ENCODE results near the gene KIAA1755.

The KIAA1755 gene

DNA sequence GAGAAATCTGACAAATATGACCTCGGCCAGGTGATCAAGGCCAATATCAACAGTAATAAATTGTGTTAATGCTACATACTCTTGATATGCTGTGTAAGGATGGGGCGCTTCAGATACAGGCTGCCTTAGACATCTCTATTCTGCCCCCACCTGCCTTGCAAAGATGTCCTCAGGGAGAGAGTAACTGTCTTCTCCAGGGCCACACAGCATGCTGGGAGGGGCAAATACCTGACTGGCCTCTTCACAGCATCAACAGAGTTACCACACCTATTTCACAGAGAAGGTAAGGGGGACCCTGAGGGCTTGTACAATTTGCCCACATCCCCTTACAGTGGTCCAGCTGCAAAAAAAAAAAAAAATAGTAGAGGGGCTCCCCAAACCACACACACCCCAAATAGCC is 17.2 kb upstream of the KIAA1755 start:
- Mint-ChIP-seq H3K4me3 (no peak overlapping the region), H3K36me3 (ENCODE audit: low read depth) (no peaks in the 10 kb centered on the region), H3K27ac (no peak overlapping the region), H3K4me1 (ENCODE audit: low read depth) (no peaks in the 10 kb centered on the region), H3K9me3 (no peaks in the 10 kb centered on the region), H3K27me3 (ENCODE audit: low read depth) (no peaks in the 10 kb centered on the region)

DNA sequence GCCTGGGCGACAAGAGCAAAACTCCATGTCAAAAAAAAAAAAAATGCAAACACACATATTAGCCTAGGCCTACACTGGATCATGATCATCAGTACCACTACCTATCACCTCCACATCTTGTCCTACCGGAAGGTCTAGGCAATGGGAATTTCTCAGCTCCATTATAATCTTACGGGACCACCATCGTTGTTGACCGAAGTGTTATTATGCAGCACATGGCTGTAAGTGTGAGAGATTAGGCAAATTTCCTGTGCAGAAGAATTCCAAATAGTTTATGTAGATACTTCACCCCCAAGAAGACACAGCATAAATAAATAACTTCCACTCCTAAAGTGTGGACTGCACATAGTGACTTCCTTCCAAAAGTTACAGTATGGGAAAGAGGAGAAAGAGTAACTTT is 16.8 kb upstream of the KIAA1755 start:
- H3K4me1 Mint-ChIP-seq (ENCODE audit: low read depth): no peaks in the 10 kb centered on the region
- no peak overlapping the region for H3K4me3 Mint-ChIP-seq
- H3K27me3 Mint-ChIP-seq (ENCODE audit: low read depth): no peaks in the 10 kb centered on the region

DNA sequence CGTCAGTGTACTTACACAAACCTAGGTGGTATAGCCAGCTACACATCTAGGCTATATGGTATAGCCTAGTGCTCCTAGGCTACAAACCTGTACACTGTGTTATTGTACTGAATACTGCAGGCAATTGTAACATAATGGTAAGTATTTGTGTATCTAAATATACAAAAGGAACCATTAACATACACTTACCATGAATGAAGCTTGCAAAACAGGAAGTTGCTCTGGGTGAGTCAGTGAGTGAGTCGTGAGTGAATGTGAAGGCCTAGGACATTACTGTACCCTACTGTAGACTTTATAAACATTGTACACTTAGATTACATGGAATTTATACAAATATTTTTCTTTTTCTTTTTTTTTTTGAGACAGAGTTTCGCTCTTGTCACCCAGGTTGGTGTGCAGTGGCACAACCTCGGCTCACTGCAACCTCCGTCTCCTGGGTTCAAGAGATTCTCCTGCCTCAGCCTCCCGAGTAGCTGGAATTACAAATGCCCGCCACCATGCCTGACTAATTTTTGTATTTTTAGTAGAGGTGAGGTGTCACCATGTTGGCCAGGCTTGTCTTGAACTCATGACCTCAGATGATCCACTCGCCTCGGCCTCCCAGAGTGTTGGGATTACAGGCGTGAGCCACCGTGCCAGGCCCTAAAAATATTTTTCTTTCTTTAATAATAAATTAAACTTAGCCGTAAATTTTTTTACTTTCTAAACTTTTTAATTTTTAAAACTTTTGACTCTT is 15.4 kb upstream of the KIAA1755 start:
- no peak overlapping the region for H3K4me3 Mint-ChIP-seq
- H3K27me3 Mint-ChIP-seq (ENCODE audit: low read depth): no peaks in the 10 kb centered on the region
- H3K4me1 Mint-ChIP-seq (ENCODE audit: low read depth): no peaks in the 10 kb centered on the region
- H3K27ac Mint-ChIP-seq: no peak overlapping the region
- no peaks in the 10 kb centered on the region for H3K9me3 Mint-ChIP-seq
- no peaks in the 10 kb centered on the region for H3K36me3 Mint-ChIP-seq (ENCODE audit: low read depth)

More for the DNA sequence above, 16.8 kb upstream of the KIAA1755 start:
- H3K27ac Mint-ChIP-seq: no peak overlapping the region
- no peaks in the 10 kb centered on the region for H3K36me3 Mint-ChIP-seq (ENCODE audit: low read depth)
- H3K9me3 Mint-ChIP-seq: no peaks in the 10 kb centered on the region

DNA sequence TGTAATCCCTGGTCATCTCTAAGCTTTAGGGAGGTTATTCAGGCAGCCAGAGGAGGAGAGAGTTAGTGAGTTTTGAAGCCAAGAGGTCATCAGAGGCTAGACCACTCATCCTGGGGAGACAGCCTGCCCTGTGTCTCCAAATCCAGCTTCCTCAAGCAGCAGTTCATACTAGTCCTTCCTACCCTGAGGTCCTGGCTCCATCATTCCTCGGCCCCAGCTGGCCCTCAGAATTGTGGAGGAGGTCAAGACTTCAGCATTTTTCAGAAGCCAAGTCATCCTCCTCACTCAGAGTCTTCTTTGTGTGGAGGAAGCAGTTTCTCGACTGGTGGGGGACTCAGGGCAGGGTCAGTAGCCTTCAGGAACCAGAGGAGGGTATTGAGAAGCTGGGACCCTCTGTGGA is 12.4 kb upstream of the KIAA1755 start:
- Mint-ChIP-seq H3K36me3 (ENCODE audit: low read depth) (no peaks in the 10 kb centered on the region), H3K9me3 (no peaks in the 10 kb centered on the region), H3K4me1 (ENCODE audit: low read depth) (no peaks in the 10 kb centered on the region), H3K27ac (no peak overlapping the region), H3K27me3 (ENCODE audit: low read depth) (peaks cover 7% of the 10 kb centered on the region), H3K4me3 (no peak overlapping the region)

DNA sequence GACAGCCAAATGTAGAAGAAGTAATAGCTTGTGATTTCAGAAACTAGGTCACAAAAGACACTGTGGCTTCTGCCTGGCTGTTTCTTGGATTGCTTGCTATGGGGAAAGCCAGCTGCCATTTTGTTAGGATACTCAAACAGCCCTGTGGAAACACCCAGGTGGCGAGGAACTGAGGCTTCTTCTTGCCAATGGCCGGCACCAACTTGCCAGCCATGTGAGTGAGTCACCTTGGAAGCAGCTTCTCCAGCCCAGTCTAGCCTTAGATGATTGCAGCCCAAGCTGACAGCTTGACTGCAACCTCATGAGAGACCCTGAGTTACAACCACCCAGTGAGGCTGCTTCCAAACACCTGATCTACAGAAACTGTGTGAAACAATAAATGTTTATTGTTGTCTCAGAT is 11.9 kb upstream of the KIAA1755 start:
- no peak overlapping the region for H3K4me3 Mint-ChIP-seq
- no peaks in the 10 kb centered on the region for H3K9me3 Mint-ChIP-seq
- H3K4me1 Mint-ChIP-seq (ENCODE audit: low read depth): no peaks in the 10 kb centered on the region
- peaks cover 7% of the 10 kb centered on the region for H3K27me3 Mint-ChIP-seq (ENCODE audit: low read depth)
- H3K27ac Mint-ChIP-seq: no peak overlapping the region
- no peaks in the 10 kb centered on the region for H3K36me3 Mint-ChIP-seq (ENCODE audit: low read depth)

DNA sequence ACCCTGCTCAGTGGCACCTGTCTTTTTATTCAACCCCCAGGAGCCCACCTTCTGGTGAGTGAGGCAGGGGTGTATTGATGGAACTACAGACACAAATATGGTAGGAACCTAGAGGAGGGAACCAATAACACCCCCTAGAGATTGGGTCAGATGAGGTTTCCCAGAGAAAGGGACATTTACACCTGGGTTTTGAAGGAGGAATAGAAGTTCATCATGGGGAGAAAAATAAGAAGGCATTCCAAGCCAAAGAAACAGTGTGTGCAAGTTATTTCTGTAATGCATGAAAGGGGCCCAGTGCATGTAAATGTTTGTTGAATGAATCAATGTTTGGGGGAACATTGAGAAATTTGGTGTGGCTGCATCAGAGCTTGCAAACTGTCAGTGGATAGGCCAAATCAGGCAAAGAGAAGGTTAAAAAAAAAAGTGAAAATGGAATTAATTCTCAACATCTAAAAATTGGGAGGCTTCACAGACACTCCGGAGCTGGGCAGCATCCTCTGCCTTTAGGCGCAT is 11.1 kb upstream of the KIAA1755 start:
- Mint-ChIP-seq H3K9me3 (no peaks in the 10 kb centered on the region), H3K27ac (no peak overlapping the region), H3K4me1 (ENCODE audit: low read depth) (no peaks in the 10 kb centered on the region), H3K36me3 (ENCODE audit: low read depth) (no peaks in the 10 kb centered on the region), H3K27me3 (ENCODE audit: low read depth) (peaks cover 9% of the 10 kb centered on the region), H3K4me3 (no peak overlapping the region)

DNA sequence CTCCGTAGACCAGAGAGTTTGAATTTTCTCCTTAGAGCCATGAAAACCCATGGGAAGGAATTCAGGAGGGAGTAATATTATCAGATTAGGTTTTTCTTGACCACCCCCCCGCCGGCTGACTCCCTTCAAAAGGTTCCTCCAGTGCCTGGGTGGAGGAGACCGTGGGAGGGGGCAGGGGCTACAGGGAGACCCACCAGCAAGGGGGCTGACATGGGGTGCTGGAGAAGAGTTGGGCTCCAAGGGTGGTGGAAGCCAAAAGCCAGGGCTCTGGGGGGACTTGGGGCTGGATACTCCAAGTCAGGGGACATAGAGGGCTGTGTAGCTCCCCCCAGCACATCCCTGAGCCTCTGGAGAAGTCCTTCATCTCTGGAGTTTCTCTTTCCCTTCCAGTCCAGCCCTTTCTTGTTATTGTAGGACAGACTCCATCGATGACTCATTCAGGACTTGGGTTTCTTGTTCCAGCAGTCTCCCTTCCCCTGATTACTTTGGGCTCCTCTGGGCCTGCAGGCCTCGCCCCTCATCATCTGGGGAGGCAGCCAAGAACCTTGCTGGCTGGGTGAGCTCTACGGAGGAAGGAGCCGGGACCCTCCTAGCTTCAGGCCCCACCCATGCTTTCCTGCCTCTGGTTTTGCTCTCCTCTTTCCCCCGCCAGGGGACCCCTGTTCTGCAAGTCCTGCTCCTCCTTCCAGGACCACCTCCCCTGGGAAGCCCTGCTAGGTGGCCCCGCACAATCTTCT is 10.5 kb upstream of the KIAA1755 start:
- H3K4me1 Mint-ChIP-seq (ENCODE audit: low read depth): no peaks in the 10 kb centered on the region
- no peak overlapping the region for H3K4me3 Mint-ChIP-seq
- H3K27ac Mint-ChIP-seq: no peak overlapping the region
- no peaks in the 10 kb centered on the region for H3K9me3 Mint-ChIP-seq
- no peaks in the 10 kb centered on the region for H3K36me3 Mint-ChIP-seq (ENCODE audit: low read depth)
- H3K27me3 Mint-ChIP-seq (ENCODE audit: low read depth): peaks cover 13% of the 10 kb centered on the region

DNA sequence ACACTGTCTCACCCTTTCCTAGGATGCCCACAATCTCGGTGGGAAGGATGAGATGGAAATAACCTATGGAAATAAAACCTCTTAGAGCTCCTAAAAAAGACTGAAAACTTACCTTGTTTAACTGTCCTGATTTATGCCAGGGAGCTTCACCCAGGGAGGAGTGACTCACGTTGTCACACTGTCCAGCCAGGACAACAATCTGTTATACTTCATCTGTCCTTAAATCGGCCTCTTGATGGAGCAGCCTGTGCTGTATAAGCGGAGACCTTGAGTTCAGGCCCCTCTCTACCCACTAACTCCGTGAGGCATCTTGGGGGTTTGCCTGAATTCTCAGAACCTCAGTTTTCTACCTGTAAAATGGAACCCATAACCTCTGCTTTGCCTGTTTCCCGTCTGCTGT is 9.2 kb upstream of the KIAA1755 start:
- Mint-ChIP-seq H3K9me3 (no peaks in the 10 kb centered on the region), H3K4me1 (ENCODE audit: low read depth) (no peaks in the 10 kb centered on the region), H3K4me3 (no peak overlapping the region)

DNA sequence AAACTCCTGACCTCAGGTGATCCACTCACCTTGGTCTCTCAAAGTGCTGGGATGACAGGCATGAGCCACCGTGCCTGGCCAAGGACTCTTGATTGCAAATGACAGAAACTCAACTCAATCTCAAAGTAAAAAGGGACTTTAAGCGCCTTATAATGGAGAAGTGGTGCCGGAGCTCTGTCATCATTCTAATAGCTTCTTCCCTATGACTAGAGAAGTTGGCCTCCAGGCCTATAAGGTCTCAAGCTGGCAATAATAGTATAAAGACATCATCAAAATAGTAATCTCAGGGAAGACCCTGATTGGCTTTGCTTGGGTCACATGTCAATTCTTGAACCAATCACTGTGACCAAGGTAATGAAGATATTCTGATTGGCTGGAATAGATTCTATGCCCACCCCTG is 8.5 kb upstream of the KIAA1755 start:
- Mint-ChIP-seq H3K4me1 (ENCODE audit: low read depth) (no peaks in the 10 kb centered on the region), H3K36me3 (ENCODE audit: low read depth) (no peaks in the 10 kb centered on the region), H3K9me3 (no peaks in the 10 kb centered on the region), H3K27me3 (ENCODE audit: low read depth) (peaks cover 20% of the 10 kb centered on the region), H3K4me3 (no peak overlapping the region), H3K27ac (no peak overlapping the region)

More for the DNA sequence above, 9.2 kb upstream of the KIAA1755 start:
- H3K27ac Mint-ChIP-seq: no peak overlapping the region
- peaks cover 16% of the 10 kb centered on the region for H3K27me3 Mint-ChIP-seq (ENCODE audit: low read depth)
- no peaks in the 10 kb centered on the region for H3K36me3 Mint-ChIP-seq (ENCODE audit: low read depth)

DNA sequence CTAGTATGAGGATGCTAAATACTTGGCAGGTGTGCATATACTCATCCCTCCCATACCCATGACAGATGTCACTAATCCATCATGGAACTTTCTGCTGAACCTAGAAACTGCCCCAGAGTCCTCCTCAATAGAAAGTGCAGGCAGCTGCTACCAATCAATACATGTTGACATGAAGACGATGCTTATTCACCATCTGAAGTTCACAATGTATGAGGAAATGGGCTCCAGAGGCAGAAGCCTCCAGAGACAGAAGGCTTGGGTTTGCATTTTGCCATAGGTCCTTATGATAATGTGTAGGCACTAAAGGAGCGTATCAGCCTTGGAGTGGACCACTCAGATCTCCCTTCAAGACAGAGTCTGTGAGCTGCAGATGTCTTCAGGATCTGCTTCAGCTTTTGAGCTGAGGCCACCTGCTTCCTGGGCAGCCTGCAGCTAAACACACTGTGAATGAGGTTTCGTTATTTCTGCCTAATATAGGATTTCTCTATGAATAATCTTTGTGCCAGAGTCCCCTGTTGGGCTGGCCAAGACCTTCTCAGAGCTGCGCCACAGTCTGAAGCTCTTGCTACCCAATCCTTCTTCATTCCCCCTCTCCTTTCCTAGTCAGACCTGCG is 7.5 kb upstream of the KIAA1755 start:
- Mint-ChIP-seq H3K4me1 (ENCODE audit: low read depth) (no peaks in the 10 kb centered on the region), H3K36me3 (ENCODE audit: low read depth) (no peaks in the 10 kb centered on the region), H3K9me3 (no peaks in the 10 kb centered on the region), H3K4me3 (no peak overlapping the region), H3K27me3 (ENCODE audit: low read depth) (peaks cover 22% of the 10 kb centered on the region), H3K27ac (no peak overlapping the region)

DNA sequence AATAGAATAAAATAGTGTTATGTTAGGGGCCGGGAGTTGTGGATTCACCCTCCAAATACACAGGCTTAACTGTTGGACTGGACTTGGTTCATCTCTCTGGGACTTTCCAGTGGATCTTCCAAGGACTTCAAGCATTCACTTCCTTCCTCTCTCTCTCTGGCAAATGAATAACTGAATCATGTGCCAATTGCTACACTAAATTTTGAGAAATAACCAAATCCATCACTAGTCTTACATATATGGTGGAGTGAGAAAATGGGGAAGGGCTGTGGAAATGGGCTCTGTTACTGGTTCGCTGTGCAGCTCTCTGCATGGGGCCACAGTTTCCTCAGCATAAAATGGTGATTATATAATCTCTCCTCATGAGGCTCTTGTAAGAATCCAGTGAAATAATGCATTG is 6.8 kb upstream of the KIAA1755 start:
- H3K4me3 Mint-ChIP-seq: no peak overlapping the region
- H3K36me3 Mint-ChIP-seq (ENCODE audit: low read depth): no peaks in the 10 kb centered on the region
- no peaks in the 10 kb centered on the region for H3K9me3 Mint-ChIP-seq
- peaks cover 29% of the 10 kb centered on the region for H3K27me3 Mint-ChIP-seq (ENCODE audit: low read depth)
- H3K27ac Mint-ChIP-seq: no peak overlapping the region
- no peaks in the 10 kb centered on the region for H3K4me1 Mint-ChIP-seq (ENCODE audit: low read depth)

DNA sequence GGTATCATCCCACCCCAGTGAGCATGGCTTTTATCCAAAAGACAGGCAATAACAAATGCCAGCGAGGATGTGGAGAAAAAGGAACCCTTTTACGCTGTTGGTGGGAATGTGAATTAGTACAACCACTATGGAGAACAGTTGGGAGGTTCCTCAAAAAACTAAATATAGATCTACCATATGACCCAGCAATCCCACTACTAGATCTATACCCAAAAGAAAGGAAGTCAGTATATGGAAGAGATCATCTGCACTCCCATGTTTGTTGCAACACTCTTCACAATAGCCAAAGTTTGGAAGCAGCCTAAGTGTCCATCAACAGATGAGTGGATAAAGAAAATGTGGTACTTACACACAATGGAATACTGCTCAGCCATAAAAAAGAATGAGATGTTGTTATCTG is 5.9 kb upstream of the KIAA1755 start:
- Mint-ChIP-seq H3K27me3 (ENCODE audit: low read depth) (peaks cover 33% of the 10 kb centered on the region), H3K9me3 (no peaks in the 10 kb centered on the region), H3K27ac (no peak overlapping the region), H3K4me3 (no peak overlapping the region), H3K36me3 (ENCODE audit: low read depth) (no peaks in the 10 kb centered on the region), H3K4me1 (ENCODE audit: low read depth) (no peaks in the 10 kb centered on the region)

DNA sequence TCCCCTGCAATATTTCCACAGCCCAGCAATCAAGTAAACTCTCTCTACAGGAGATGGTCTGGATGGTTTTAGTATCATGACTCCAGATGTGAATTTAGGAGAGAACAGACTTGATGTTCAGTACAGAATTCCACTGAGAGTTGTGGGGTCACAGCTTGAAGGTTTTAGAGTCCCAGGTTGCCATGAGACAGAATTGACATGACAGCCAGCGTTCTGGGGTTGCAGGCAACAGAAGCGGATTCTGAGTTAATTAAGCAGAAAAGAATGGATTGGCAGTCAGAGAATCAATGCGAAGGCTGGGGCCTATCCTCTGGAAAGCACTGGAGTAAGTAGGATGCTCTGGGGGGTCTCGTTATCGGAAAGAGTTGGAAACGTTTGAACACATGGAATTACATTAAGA is 2.4 kb upstream of the KIAA1755 start:
- Mint-ChIP-seq H3K9me3 (no peaks in the 10 kb centered on the region), H3K27me3 (ENCODE audit: low read depth) (peaks cover 55% of the 10 kb centered on the region), H3K27ac (no peak overlapping the region), H3K36me3 (ENCODE audit: low read depth) (peaks cover 1% of the 10 kb centered on the region), H3K4me1 (ENCODE audit: low read depth) (peaks cover 2% of the 10 kb centered on the region), H3K4me3 (no peak overlapping the region)

DNA sequence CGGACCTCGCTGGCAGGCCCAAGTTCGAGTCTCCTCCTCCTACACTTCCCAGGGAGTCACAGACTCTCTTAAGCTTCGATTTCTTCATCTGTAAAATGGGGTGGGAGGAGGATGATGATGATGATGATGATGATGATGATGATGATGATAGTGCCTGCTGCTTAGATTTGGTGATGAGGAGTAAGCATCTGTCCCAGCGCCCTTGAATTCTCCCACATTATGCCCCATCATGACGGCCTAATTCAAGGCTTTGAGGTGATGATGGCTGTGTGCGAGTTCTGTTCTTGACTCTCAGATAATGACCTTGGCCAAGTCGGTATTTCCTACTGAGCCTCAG is 487 bp upstream of the KIAA1755 start:
- peaks cover 1% of the 10 kb centered on the region for H3K36me3 Mint-ChIP-seq (ENCODE audit: low read depth)
- H3K4me3 Mint-ChIP-seq: no peak overlapping the region
- peaks cover 53% of the 10 kb centered on the region for H3K27me3 Mint-ChIP-seq (ENCODE audit: low read depth)
- H3K9me3 Mint-ChIP-seq: no peaks in the 10 kb centered on the region
- peaks cover 2% of the 10 kb centered on the region for H3K4me1 Mint-ChIP-seq (ENCODE audit: low read depth)
- no peak overlapping the region for H3K27ac Mint-ChIP-seq

DNA sequence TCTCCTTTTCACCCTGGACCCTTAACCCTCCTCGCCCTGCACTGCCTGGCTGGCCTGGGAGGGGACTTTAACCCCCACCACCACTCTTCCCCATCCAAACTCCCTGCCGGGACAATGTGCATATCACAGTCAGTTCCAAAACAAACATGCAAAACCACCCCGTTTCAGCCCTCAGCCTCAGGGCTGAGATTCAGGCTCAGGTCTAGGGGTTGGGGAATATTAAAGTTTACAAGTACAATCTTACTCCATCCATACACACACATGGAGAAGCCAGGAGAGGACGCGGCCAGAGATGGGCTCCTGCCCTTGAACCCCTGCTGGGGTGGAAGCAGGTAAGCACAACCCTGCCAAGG is 534 bp downstream of the KIAA1755 start:
- Mint-ChIP-seq H3K27me3 (ENCODE audit: low read depth) (peaks cover 52% of the 10 kb centered on the region), H3K4me3 (no peak overlapping the region), H3K36me3 (ENCODE audit: low read depth) (peaks cover 1% of the 10 kb centered on the region), H3K9me3 (no peaks in the 10 kb centered on the region), H3K4me1 (ENCODE audit: low read depth) (peaks cover 2% of the 10 kb centered on the region), H3K27ac (no peak overlapping the region)

Data from T-helper 1 cell treated with Interleukin-12 subunit alpha and Interleukin-12 subunit beta and Interleukin-4 antibody, amounts not matched to agents 30 μg/mL and 1 μg/mL, for 36 hours (primary cell).